Upper lobe of left lung (tissue), 4 donors: ENCODE measurements around the gene PTPRO.

Experiments
- EP300 ChIP-seq, 4 donors: sonication (generic); formaldehyde crosslinking; IDR thresholded peaks; one replicate each; pipeline ENCODE4 v1.5.1; 2017; ENCODE audit warnings: antibody characterized with exemption in 4 of 4, control low read depth in 2 of 4
- POLR2A ChIP-seq, 4 donors: fragments of 450-650 bp; IDR thresholded peaks; one replicate each; pipeline ENCODE4 v1.5.1; 2016 to 2017; ENCODE audit warnings: antibody characterized with exemption in 4 of 4, mild to moderate bottlenecking in 2 of 4
- POLR2AphosphoS5 ChIP-seq, 2 donors: sonication (generic); formaldehyde crosslinking; IDR thresholded peaks; one replicate each; pipeline ENCODE4 v1.5.1; 2017; ENCODE audit warnings: antibody characterized with exemption in 2 of 2
- TF ChIP-seq, protein P1 (sequence below), 6 experiments: fragments of 450-650 bp in 4 of 6; fragments of 200-600 bp in 2 of 6; sonication (generic) in 2 of 6; IDR thresholded peaks; one replicate each; pipeline ENCODE4 v1.5.1; 2016 to 2019; ENCODE audit warnings: antibody characterized with exemption in 6 of 6

DNA sequence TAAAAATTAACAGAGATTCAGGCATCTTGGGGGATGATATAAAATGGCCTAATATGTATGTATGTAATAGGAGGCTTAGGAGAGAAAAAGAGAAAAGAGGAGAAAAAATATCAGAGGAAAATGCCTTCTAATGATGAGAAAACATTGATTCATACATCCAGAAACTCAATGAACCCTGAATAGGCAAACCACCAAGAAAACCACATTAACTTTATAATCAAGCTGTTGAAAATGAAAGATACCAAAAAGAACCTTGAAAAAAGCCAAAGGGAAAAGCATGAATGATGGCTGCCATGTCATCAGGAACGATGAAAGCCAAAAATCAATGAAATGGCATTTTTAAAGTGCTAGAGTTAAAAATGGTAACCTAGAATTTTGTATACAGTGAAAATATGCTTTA lies 286.6 kb downstream of the PTPRO start:
- TF ChIP-seq, protein P1, sequence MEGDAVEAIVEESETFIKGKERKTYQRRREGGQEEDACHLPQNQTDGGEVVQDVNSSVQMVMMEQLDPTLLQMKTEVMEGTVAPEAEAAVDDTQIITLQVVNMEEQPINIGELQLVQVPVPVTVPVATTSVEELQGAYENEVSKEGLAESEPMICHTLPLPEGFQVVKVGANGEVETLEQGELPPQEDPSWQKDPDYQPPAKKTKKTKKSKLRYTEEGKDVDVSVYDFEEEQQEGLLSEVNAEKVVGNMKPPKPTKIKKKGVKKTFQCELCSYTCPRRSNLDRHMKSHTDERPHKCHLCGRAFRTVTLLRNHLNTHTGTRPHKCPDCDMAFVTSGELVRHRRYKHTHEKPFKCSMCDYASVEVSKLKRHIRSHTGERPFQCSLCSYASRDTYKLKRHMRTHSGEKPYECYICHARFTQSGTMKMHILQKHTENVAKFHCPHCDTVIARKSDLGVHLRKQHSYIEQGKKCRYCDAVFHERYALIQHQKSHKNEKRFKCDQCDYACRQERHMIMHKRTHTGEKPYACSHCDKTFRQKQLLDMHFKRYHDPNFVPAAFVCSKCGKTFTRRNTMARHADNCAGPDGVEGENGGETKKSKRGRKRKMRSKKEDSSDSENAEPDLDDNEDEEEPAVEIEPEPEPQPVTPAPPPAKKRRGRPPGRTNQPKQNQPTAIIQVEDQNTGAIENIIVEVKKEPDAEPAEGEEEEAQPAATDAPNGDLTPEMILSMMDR (IDR thresholded peaks at IDR 0.05), result no peak
- TF ChIP-seq POLR2AphosphoS5 (IDR thresholded peaks at IDR 0.05), result no peak
- TF ChIP-seq POLR2A (IDR thresholded peaks at IDR 0.05), result no peak
- TF ChIP-seq EP300 (IDR thresholded peaks at IDR 0.05), result no peak
